HG02571 (cell line): ENCODE data around the gene AOPEP.

Experiments used
- ATAC-seq: cut with Tn5 transposase; IDR thresholded peaks from one replicate; pipeline ENCODE4 v1.9.1; 2021; ENCODE audit warnings: mild to moderate bottlenecking, moderate library complexity; ENCODE audit not compliant: unreplicated experiment

AOPEP gene

GRCh38 chr9:94911986-94912635 lies 185.6 kb downstream of the AOPEP start:
- no peak for ATAC-seq

DNA sequence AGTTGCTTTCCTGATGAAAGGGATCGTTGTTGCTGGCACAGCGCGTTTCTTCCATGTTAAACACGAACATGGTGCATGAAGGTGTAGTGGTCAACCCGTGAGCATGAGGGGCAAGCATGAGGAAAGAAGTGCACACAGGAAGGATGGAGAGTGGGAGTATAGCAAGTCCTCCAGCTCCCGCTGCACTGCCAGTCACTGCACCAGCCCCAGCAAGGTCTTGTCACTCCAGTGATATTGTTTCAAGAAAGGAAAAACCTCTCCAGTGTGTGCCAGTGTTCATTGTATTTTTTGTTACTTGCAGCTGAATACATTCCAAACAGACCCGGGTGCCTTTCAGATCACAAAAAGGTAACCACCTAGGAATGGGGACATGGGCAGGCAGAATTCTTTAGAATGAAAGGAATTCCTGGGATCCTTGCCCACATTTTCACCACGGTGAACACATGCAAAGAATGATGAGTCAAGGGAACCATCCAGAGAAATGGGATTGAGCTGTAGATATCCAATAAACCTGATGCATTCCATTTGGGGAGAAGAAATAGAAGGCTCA lies 186.3 kb downstream of the AOPEP start:
- no peak for ATAC-seq

GRCh38 chr9:94913550-94913949 lies 187.1 kb downstream of the AOPEP start:
- ATAC-seq, result no peak

- no peak for ATAC-seq
These were observed 189.3 kb downstream of the AOPEP start for GRCh38 chr9:94915476-94916450.

- no peak for ATAC-seq
These were observed 190.5 kb downstream of the AOPEP start for GRCh38 chr9:94916956-94917355.

DNA sequence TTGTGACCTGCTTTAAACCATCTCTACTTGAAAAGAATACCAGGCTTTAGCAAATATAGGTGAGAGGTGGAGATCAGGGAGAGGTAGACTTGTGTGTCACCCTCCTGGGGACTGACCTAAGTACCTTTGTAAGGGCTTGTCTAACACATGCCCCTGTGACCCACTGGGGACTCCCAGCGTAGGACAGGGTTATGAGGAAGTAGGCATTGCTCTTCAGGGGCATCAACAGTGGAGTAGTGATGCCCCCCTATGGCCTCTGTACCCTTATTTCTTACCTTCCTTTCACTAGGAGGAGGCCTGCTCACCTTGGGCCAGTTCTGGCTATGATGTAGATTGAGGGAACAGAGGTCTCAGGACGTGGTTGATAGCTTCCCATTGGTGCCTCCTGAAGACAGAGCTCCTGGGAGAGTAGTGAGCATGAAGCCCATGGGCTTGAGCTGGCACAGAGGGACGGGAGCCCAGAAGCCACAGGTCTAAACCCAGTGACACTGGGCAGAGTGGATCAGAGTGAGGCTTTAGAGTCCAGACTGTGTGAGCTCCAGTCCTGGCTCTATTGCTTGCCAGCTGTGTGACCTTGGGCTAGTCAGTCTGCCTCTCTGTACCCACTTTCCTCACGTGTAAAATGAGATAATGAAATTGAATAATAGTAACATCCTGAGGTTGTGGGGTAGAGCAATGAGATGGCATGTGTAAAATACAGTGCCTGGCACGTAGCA lies 191.7 kb downstream of the AOPEP start:
- no peak for ATAC-seq

DNA sequence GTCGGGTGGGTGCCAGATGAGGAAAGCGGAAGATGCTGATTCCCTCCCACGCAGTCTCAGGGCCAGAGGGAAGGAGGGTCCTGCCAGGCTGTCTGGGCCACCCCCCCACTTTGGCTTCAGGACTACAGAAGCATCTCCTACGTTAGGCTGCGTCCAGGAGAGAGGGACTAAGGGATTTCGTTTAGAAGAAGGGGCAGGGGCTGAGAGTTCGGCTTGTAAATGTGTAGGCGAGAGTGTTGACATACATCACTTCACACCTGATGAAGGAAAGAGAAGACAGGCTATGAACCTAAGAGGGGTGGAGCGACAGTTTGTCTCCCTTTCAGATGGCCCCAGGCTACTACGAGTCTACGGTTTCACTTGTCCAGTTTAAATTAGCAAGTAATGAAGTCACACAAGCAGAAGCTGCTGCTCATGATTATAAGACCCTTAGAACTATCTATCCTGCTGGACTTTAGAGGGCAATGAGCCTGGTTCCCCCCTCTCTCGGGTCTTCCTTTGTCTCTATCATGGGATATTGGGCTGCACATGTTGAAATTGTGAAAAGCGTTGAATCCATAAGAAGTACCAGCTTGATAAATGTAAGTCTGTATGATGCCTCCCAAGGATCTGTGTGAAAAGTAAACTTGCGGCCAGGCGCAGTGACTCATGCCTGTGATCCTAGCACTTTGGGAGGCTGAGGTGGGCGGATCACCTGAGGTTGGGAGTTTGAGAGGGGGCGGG lies 193.0 kb downstream of the AOPEP start:
- no peak for ATAC-seq

GRCh38 chr9:94920420-94921091 lies 194.1 kb downstream of the AOPEP start:
- ATAC-seq, result no peak

DNA sequence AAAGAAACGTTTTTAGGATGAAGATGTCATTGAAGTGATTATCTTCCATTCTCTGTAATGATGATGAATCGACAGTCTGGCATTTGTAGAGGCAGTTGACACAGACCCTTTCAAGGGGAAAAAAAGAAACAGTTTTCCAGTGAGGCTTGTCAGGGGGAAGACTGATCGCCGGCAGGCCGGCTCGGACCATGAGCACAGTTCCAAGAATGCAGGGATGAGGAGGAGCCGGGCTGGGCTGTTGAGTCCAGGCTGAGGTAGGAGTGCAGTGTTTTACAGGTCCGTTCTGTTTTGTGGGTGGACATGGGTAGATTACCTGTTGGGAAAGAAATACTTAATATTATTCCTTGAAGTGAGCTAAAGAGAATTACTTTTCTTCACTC lies 194.6 kb downstream of the AOPEP start:
- ATAC-seq, result no peak

DNA sequence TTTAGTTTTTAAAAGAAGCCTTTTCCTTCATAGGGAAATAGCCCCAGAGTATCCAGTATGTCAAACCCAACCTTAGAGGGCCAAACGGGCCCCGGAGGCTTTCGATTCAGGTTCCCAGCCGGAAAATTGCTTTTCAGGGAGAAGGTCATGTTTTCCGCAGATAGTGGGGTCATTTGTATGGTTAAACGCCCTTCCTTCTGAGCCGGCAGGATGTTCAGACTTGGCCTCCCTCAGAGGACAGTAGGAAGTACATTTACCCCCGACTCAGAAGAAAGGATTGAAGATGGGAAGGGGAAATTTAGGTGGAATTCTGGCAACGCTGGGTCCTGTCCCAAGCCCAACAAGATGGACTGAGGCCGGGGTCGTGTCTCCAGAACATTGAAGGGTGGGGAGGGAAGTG lies 195.2 kb downstream of the AOPEP start:
- ATAC-seq, result no peak

DNA sequence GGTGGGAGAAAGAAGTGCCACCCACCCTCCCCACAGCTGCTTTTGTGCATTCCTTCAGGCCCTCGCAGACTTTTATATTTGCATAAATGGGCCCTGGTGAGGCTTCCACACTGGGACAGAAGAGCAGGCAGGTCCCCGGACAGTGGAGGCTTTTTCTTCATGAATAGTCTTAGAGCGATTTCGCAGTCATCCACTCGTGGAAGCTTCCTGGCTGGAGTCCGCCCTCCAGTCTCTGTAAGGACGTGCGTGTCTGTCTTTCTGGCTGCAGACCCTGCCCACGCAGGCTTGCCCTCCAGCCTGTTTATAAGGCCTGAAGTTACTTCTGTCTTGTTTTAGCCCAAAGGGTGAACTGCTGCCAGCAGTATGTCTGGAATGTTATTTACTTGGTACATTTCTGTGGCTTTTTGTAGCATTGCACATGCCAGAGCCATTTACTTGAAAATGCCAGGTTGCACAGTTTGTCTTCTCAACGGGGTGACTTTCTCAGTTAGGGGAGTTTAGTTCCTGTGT lies 195.7 kb downstream of the AOPEP start:
- ATAC-seq, result no peak

- ATAC-seq, result no peak
These were observed 196.2 kb downstream of the AOPEP start for GRCh38 chr9:94922691-94923107.

DNA sequence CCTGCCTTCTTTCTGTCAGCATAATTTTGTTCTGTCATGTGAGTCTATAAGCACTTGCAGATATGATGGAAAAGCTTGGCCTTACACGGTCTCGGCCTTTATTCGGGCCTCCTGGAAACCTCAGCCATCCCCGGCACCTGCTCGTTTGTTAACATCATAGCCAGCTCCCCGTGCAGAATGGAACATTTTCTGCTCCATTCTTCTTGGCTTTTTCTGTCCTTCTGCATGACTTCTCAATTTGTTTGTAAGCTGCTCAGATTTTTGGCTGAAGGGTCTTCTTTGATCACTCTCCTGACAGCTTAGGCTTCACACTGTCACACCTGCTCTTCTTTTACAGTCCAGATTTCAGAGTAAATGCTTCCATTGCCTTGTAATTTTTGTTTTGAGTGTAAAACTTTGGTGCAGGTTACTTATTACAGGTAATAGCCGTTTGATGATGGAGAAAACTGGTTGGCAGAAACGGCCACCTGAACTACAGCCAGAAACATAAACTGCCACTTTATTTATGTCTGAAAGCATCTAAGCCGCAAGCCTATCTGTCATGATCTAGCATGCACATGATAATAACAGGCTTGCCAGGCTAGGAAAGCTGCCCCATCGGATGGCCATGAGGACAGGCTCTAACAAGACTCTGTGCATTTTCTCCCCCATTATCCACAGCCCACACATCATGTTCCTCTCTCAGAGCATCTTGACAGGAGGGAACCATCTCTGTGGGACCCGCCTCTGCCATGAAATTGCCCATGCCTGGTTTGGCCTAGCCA lies 197.0 kb downstream of the AOPEP start:
- ATAC-seq, result no peak

DNA sequence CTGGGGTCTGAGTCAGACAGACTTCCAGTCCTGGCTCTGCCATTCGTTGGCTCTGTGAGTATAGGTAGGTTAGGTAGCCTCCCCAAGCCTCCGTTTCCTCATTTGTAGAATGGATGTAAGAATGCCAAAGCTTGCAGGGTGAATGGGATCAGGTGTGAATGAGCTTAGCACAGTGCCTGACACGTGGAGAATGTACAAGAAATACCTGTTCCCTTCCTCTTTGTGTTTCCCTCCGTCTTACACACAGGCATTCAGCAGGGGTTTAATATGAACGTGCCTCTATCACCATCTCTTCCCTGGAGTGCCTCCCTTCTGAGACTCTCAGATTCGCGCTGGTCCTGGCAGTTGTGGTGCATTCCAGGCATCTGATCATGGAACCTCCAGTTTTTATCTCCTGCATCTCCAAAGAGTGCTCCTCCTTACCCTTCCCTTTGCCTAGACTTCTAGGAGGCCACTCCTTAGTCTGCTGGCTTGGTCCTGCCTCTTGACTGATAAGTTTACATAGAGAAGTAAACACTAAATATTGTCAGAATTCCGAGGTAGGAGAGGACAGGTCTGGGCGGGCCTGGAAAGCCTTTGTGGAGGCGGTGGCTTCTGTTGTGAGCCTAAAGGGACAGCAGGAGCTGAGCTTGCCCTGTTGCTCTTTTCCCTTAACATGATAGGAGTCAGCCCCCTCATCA lies 199.4 kb downstream of the AOPEP start:
- ATAC-seq, result no peak

DNA sequence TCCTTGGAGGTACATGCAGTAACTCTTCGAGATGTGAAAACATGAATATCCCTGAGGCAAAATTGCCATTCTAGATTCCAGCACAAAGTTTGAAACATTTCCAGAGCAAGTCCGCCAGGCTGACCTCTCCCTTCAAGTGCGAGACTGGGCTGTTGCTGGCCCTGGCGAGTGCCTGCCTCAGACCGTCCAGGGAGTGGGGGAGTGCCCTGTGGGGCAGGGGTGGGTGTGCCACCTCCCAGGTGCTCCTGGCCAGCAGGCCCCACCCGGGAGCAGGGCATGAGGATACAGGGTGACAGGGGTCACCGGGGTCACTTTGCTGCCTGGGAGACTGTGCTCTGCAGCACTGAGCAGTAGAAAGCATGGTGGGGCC lies 199.9 kb downstream of the AOPEP start:
- no peak for ATAC-seq

GRCh38 chr9:94927048-94927761 lies 200.7 kb downstream of the AOPEP start:
- no peak for ATAC-seq

GRCh38 chr9:94927762-94928670 lies 201.5 kb downstream of the AOPEP start:
- ATAC-seq, result no peak
